ENCODE data around the gene ITIH5.

- TF ChIP-seq, protein P1, sequence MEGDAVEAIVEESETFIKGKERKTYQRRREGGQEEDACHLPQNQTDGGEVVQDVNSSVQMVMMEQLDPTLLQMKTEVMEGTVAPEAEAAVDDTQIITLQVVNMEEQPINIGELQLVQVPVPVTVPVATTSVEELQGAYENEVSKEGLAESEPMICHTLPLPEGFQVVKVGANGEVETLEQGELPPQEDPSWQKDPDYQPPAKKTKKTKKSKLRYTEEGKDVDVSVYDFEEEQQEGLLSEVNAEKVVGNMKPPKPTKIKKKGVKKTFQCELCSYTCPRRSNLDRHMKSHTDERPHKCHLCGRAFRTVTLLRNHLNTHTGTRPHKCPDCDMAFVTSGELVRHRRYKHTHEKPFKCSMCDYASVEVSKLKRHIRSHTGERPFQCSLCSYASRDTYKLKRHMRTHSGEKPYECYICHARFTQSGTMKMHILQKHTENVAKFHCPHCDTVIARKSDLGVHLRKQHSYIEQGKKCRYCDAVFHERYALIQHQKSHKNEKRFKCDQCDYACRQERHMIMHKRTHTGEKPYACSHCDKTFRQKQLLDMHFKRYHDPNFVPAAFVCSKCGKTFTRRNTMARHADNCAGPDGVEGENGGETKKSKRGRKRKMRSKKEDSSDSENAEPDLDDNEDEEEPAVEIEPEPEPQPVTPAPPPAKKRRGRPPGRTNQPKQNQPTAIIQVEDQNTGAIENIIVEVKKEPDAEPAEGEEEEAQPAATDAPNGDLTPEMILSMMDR (IDR thresholded peaks at IDR 0.05; ENCODE audit: low read length) = no peak
- TF ChIP-seq EZH2phosphoT487 (IDR thresholded peaks at IDR 0.05; ENCODE audit: low read length) (no peak), EZH2 (optimal IDR thresholded peaks at IDR 0.05; ENCODE audit: low read depth, low read length) (no peak)
Measured at GRCh38 chr10:7598771-7599170, 68.0 kb downstream of the ITIH5 start.

Data from MM.1S (cell line).